Stimulated activated CD4-positive, alpha-beta T cell treated with anti-CD3 and anti-CD28 coated beads, Interleukin-2, amount 100 ng/mL, for 48 hours (primary cell): ENCODE results near the gene ZNF862.
A peak's percentile ranks its signal among the peaks of the same experiment; 100 is the strongest.

Source experiments
- DNase-seq, 2 donors: peaks; one replicate each; pipeline ENCODE4 v3.0.0-alpha.2; 2020

Gene ZNF862

DNA sequence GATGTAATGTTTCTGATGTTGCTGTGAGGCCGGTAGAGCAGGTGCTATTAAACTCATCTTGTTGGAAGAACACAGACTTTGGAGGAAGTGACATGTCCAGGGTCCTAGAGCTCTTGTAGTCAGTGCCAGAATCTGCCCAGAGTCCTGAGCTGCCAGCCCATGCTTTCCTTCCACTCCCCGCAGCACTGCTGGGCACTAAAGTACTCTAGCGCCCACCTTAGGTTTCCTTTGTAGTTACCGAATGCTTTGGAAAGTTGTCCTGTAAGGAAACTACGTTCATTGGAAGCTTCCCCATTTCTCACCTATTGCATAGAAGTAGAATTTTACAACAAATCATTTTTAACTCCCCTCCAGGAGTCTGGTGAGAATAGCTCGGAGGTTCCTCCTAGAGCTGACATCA is 11.0 kb downstream of the ZNF862 start:
- DNase-seq, result no peak

- DNase-seq, result no peak
These were observed 11.9 kb downstream of the ZNF862 start for GRCh38 chr7:149850007-149850594.

DNA sequence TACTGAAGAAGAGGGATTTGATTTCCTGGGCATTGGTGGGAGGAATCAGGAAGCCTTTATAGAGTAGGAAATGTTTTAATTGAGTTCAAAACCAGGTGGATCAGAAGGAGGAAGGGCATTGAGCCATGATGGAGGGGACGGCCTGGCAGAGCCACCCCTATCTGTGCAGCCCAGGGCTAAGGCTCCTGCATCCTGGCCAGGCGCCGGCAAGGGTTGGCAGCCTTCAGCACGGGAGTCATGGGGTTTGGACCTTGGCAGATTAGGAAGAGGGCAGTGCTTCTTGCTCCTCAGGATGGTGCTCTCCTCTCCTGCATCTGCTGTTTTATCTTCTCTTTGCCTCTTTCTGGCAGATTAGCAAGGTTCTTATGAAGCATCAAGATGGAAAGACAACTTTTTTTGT is 12.5 kb downstream of the ZNF862 start:
- no peak for DNase-seq

- no peak for DNase-seq
These were observed 13.3 kb downstream of the ZNF862 start for GRCh38 chr7:149851449-149851848.

- no peak for DNase-seq
These were observed 15.0 kb downstream of the ZNF862 start for GRCh38 chr7:149853157-149853556.

- DNase-seq, result no peak
These were observed 16.6 kb downstream of the ZNF862 start for GRCh38 chr7:149854611-149855360.

DNA sequence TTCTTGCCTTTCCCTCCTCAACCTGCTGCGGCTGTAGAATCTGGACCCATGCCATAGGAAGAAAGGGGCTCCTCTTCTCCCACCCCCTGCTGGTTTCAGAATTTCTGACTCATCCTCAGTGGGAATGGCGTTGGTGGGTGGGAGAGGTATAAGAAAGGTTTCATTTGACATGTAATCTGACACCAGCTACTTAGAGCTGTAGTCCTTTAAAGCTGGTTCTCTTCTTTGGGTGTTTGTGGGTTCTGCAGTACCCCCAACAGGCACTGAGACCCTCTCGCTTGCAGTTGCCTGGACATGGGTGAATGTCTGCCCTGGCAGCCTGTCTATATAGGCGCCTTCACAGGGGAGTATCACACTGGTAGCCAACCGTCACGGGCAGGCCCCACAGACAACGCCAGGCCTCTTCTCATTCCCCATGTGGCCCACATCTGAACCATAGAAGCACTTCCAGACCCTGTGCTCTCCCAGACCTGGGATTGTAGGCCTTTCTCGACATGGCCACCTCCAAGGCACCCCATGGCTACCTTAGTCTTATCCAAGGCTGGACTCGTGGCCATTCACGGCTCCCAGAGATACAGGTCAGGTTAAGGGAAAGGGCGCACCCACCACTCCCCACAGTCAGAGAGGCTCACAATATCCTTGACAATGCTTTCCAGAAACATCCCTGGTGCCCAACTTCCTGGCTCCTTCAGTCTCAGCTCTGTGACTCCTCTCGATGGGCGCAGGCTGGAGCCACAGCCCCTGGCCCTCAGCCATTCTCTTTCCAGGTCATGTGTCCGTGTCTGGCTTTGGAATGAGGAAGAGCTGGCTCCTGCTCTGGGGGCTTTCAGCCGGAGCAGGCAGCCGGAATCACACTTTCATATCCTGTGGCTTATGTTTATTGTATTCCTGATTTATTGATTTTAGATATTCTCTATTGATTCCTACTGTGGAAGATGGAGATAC is 17.5 kb downstream of the ZNF862 start:
- no peak for DNase-seq

- DNase-seq, result no peak
These were observed 18.4 kb downstream of the ZNF862 start for GRCh38 chr7:149856583-149856982.

DNA sequence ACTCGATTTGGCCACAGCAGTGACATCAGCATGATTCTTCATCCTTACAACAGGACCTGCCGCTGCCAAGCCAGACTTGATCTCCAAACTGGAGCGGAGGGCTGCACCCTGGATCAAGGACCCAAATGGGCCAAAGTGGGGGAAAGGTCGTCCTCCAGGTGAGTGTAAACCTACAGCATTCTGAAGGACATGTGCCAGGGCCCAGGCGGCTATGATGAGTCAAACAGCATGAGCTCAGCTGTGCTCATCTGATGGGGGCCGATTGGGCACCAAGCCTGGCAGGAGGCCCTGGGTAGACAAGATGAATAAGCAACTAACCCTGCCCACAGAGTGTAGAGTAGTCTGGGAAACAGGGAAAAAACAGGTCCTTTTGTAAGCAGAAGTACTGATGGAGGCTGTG is 21.2 kb downstream of the ZNF862 start:
- no peak for DNase-seq

DNA sequence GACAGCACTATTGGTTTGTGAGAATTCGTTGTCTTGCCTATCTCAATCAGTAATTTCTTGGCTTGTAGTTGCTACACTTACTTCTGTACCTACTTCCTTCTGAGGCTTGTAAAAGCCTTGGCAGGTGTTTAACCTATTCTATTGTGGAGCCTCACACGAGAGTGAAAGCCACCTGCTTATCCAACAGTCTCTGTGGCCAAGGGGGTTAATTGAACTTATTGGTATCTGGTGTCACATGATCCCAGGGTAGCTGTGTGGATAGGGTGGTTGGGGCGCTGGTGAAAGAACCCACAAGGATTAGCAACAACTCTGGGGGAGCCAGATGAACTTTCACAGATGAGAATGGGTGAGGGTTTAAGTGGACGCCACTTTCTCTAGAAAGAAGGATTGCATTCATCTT is 21.7 kb downstream of the ZNF862 start:
- no peak for DNase-seq

GRCh38 chr7:149860821-149861727 is 22.9 kb downstream of the ZNF862 start:
- DNase-seq, result no peak

DNA sequence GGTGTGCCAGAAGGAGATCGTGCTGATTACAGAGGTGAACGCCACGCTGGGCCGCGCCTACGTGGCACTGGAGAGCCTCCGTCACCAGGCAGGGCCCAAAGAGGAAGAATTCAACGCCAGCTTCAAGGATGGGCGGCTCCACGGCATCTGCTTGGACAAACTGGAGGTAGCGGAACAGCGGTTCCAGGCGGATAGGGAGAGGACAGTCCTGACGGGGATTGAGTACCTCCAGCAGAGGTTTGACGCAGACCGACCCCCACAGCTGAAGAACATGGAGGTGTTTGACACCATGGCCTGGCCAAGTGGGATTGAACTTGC is 23.5 kb downstream of the ZNF862 start:
- no peak for DNase-seq

DNA sequence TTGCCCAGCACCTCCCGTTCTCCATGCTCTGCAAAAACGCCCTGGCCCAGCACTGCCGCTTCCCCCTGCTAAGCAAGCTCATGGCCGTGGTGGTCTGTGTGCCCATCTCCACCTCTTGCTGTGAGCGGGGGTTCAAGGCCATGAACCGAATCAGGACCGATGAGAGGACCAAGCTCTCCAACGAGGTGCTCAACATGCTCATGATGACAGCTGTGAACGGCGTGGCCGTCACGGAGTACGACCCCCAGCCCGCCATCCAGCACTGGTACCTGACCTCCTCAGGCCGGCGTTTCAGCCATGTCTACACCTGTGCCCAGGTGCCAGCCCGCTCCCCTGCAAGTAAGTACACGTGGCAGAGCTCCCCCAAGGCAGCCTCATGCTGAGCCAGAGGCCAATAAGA is 24.0 kb downstream of the ZNF862 start:
- no peak for DNase-seq

- DNase-seq, result no peak
These were observed 25.3 kb downstream of the ZNF862 start for GRCh38 chr7:149863500-149863899.

DNA sequence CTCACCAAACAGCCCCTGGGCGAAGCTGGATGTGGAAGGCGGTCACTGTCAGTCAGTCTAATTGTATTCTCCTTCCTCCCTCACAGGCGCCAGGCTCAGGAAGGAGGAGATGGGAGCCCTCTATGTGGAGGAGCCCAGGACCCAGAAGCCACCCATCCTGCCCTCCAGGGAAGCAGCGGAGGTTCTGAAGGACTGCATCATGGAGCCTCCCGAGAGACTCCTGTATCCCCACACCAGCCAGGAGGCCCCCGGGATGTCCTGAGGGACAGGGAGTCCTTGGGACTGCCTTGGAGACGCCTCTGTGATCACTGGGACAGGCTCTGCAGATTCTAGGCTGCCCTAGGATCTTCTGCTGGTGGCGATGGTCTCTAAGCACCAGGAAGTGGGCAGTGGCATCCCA is 25.8 kb downstream of the ZNF862 start:
- DNase-seq, result no peak

DNA sequence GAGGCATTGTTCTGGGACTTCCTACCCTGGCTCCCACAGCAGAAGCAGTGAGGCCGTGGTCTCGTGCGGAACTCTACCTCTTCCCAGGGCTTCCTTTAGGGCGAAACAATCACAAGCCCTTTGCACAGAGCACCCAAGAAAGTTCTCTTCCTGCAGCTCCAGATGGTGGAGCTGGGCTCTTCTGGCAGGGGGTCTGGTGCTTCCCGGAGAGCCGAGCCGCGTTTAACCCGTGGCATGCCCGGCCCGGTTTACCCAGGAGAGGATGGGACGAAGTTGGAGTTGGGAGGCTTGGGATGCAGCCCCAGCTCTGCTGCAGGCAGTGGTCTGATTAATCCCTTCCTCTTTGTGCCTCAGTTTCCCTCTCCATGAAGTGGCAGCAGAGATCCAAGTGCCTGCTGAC is 26.6 kb downstream of the ZNF862 start:
- DNase-seq, result no peak

- peak; percentile 36 to 50 for DNase-seq
These were observed 27.3 kb downstream of the ZNF862 start for GRCh38 chr7:149865437-149865836.

GRCh38 chr7:149866139-149866778 is 28.1 kb downstream of the ZNF862 start:
- no peak for DNase-seq

DNA sequence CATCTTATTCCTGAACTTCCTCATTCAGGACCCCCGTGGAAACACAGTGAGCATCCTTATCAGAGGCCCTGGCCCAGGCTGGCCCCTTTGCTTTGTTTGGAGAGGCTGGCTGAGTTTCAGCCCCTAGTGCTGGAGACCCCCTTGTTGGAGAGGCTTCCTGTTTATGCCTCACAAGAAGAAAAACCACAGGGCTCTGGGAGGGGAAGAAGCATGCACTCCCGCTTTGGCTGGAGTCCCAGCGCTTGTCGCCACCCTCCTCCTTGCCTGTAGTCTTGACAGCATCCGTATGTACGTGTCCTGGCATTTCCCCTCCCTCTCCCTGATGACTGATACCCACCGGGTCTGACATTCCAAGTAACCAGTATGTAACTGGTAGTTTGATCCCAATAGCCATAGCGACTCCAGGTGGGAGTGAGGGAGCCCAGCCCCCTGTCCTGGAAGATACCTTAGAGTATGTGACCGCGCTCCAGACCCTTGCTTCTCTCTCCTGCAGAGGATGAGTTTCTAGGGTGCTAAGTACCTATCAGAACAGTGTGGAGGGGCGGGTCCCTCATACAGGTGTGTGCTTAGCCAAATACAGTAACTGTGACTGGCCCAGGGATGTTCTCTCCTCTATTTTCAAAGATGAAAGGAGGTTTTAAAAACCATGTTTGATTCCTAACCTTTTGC is 28.7 kb downstream of the ZNF862 start:
- no peak for DNase-seq

DNA sequence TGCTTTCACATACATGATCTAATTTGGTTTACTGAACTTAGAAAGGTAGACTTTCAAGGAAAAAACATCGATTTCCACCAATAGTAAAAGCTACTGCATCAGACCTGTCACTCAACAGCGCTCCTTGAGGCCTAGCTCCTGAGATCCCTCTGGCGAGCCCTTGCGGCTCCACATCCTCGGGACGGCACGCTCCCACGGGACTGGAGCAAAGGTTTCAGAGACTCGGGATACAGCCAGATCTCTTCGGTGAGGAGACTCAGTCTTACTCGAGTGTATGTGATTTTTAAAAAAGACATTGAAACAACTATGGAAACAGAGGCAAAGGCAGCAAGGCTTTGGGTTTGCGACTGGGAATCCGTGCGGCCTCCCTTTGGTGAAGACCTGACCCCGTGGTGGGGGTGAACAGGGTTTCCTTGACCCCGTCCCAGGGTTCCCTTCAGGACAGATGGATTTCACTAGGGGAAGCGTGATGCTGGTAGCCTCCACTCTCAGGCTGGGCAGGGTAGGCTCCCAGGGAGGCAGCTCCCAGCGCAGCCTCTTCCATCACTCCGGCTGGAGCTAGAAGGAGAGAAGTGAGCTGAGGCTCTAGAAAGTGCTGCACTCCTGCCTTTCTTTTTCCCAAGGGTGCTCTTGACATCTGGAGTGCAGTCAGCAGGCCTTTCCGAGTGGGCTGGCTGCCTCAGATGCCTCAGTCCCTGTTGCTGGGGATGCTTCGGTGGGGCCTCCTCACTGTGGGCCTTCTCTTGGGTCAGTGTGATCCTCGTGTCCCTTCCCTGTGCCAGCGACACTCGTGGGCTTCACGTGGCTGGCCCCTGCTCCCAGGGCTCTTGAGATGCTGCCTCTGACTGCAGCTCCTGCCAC is 29.8 kb downstream of the ZNF862 start:
- DNase-seq, result no peak
